Erythroblast (primary cell): ENCODE measurements around the gene MPI.

Source experiments
- GATA1 ChIP-seq: IDR thresholded peaks from 2 replicates; pipeline ENCODE4 v1.6.1; 2011; ENCODE audit warnings: low read depth, mild to moderate bottlenecking, control low read depth, low read length, moderate library complexity
- POLR2A ChIP-seq: IDR thresholded peaks from 2 replicates; pipeline ENCODE4 v1.6.1; 2011; ENCODE audit warnings: mild to moderate bottlenecking, low read length

DNA sequence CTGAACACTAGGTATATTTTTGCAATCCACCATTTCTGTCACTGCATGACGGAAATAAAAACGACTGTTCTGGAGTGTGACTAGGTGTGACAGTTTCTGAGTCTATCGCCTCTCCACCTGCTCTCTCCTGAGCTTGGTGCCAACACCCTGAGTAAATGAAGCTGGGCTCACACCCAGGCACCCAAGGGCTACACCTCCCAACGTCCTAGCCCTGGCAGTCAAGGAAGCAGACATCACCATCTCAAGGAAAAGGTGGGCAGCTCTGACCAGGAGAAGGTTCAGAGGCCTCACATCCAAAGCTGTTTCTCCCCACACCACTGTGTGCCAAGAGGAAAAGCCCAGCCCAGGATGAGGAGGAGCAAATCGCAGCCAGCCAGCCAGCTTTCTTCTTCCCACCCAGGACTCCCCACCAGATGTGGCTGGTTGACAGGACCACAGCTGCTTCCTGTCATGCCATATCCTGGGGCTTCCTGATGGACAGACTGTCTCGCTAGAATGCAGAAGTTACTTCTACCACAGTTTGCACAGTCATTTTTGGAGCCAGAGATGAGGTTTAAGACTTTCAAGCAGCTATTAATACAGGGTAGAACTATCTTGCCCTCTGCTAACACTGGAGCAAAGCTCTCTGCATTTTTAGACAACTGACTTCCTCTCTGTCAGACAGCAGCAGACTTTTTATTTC, 20.0 kb upstream of the MPI start:
- TF ChIP-seq POLR2A (no peak), GATA1 (no peak)
